Measurements from ENCODE around the gene NCAPD2.
"Not testable (repeated sequence)": the region's sequence is repeated elsewhere in the genome, so short reads cannot be mapped to it uniquely, and the experiment has no call there.

Gene NCAPD2

GRCh38 chr12:6556496-6556817, 62.6 kb downstream of the NCAPD2 start:
- H3K4me3 ChIP-seq (ENCODE audit: low read depth in 1 of 2, low read length in 2 of 2), result peak overlapping the region in 1 of 2 donors; percentile 82
- H3K9ac ChIP-seq (ENCODE audit: low read length), result not testable (repeated sequence)
- peak overlapping the region; percentile 87 for H3K27ac ChIP-seq (ENCODE audit: low read depth, low read length)

GRCh38 chr12:6556857-6557256, 63.0 kb downstream of the NCAPD2 start:
- Histone ChIP-seq H3K27me3 (ENCODE audit: control insufficient read depth in 1 of 2, insufficient read depth in 2 of 2, low read length in 2 of 2) (no peaks in the 10 kb centered on the region), H3K4me1 (ENCODE audit: insufficient read depth, low read length) (peaks cover 31% of the 10 kb centered on the region), H3K4me3 (ENCODE audit: low read depth in 1 of 2, low read length in 2 of 2) (no peak overlapping the region), H3K27ac (ENCODE audit: low read depth, low read length) (no peak overlapping the region), H3K9me3 (ENCODE audit: low read length) (no peaks in the 10 kb centered on the region), H3K9ac (ENCODE audit: low read length) (no peak overlapping the region), H3K36me3 (ENCODE audit: insufficient read depth, low read length) (peaks cover 35% of the 10 kb centered on the region)

More at GRCh38 chr12:6556496-6556817, 62.6 kb downstream of the NCAPD2 start:
- Histone ChIP-seq H3K4me1 (ENCODE audit: insufficient read depth, low read length) (peaks cover 35% of the 10 kb centered on the region), H3K36me3 (ENCODE audit: insufficient read depth, low read length) (peaks cover 31% of the 10 kb centered on the region)
- not testable (repeated sequence) for H3K27me3 ChIP-seq (ENCODE audit: control insufficient read depth in 1 of 2, insufficient read depth in 2 of 2, low read length in 2 of 2); H3K9me3 ChIP-seq (ENCODE audit: low read length)

GRCh38 chr12:6558014-6558760, 64.3 kb downstream of the NCAPD2 start:
- H3K27me3 ChIP-seq (ENCODE audit: control insufficient read depth in 1 of 2, insufficient read depth in 2 of 2, low read length in 2 of 2); H3K9me3 ChIP-seq (ENCODE audit: low read length); H3K9ac ChIP-seq (ENCODE audit: low read length); H3K27ac ChIP-seq (ENCODE audit: low read depth, low read length); H3K4me3 ChIP-seq (ENCODE audit: low read depth in 1 of 2, low read length in 2 of 2): not testable (repeated sequence)
- H3K36me3 ChIP-seq (ENCODE audit: insufficient read depth, low read length), result peaks cover 47% of the 10 kb centered on the region
- peaks cover 18% of the 10 kb centered on the region for H3K4me1 ChIP-seq (ENCODE audit: insufficient read depth, low read length)

- Histone ChIP-seq H3K4me3 (ENCODE audit: low read depth in 1 of 2, low read length in 2 of 2) (no peak overlapping the region), H3K4me1 (ENCODE audit: insufficient read depth, low read length) (peaks cover 5% of the 10 kb centered on the region), H3K27me3 (ENCODE audit: control insufficient read depth in 1 of 2, insufficient read depth in 2 of 2, low read length in 2 of 2) (no peaks in the 10 kb centered on the region), H3K27ac (ENCODE audit: low read depth, low read length) (no peak overlapping the region), H3K9ac (ENCODE audit: low read length) (no peak overlapping the region), H3K36me3 (ENCODE audit: insufficient read depth, low read length) (peaks cover 58% of the 10 kb centered on the region), H3K9me3 (ENCODE audit: low read length) (no peaks in the 10 kb centered on the region)
Observed at GRCh38 chr12:6559500-6559899, 65.6 kb downstream of the NCAPD2 start.

- no peak overlapping the region for H3K4me3 ChIP-seq (ENCODE audit: low read depth in 1 of 2, low read length in 2 of 2)
- H3K27me3 ChIP-seq (ENCODE audit: control insufficient read depth in 1 of 2, insufficient read depth in 2 of 2, low read length in 2 of 2), result no peaks in the 10 kb centered on the region
- H3K36me3 ChIP-seq (ENCODE audit: insufficient read depth, low read length), result peaks cover 58% of the 10 kb centered on the region
- H3K9me3 ChIP-seq (ENCODE audit: low read length), result no peaks in the 10 kb centered on the region
- H3K27ac ChIP-seq (ENCODE audit: low read depth, low read length), result no peak overlapping the region
- no peak overlapping the region for H3K9ac ChIP-seq (ENCODE audit: low read length)
- H3K4me1 ChIP-seq (ENCODE audit: insufficient read depth, low read length), result no peaks in the 10 kb centered on the region
Observed at GRCh38 chr12:6560501-6561205, 66.8 kb downstream of the NCAPD2 start.

- Histone ChIP-seq H3K9me3 (ENCODE audit: low read length) (no peaks in the 10 kb centered on the region), H3K4me3 (ENCODE audit: low read depth in 1 of 2, low read length in 2 of 2) (no peak overlapping the region), H3K27ac (ENCODE audit: low read depth, low read length) (no peak overlapping the region), H3K4me1 (ENCODE audit: insufficient read depth, low read length) (peaks cover 13% of the 10 kb centered on the region), H3K27me3 (ENCODE audit: control insufficient read depth in 1 of 2, insufficient read depth in 2 of 2, low read length in 2 of 2) (no peaks in the 10 kb centered on the region), H3K36me3 (ENCODE audit: insufficient read depth, low read length) (peaks cover 60% of the 10 kb centered on the region), H3K9ac (ENCODE audit: low read length) (no peak overlapping the region)
Observed at GRCh38 chr12:6562881-6563280, 69.0 kb downstream of the NCAPD2 start.

GRCh38 chr12:6563448-6564050, 69.6 kb downstream of the NCAPD2 start:
- H3K27ac ChIP-seq (ENCODE audit: low read depth, low read length), result no peak overlapping the region
- H3K4me3 ChIP-seq (ENCODE audit: low read depth in 1 of 2, low read length in 2 of 2), result no peak overlapping the region
- peaks cover 60% of the 10 kb centered on the region for H3K36me3 ChIP-seq (ENCODE audit: insufficient read depth, low read length)
- H3K27me3 ChIP-seq (ENCODE audit: control insufficient read depth in 1 of 2, insufficient read depth in 2 of 2, low read length in 2 of 2), result no peaks in the 10 kb centered on the region
- no peaks in the 10 kb centered on the region for H3K9me3 ChIP-seq (ENCODE audit: low read length)
- H3K4me1 ChIP-seq (ENCODE audit: insufficient read depth, low read length), result peaks cover 13% of the 10 kb centered on the region
- no peak overlapping the region for H3K9ac ChIP-seq (ENCODE audit: low read length)

- peaks cover 13% of the 10 kb centered on the region for H3K4me1 ChIP-seq (ENCODE audit: insufficient read depth, low read length)
- no peak overlapping the region for H3K27ac ChIP-seq (ENCODE audit: low read depth, low read length)
- H3K9me3 ChIP-seq (ENCODE audit: low read length), result no peaks in the 10 kb centered on the region
- H3K27me3 ChIP-seq (ENCODE audit: control insufficient read depth in 1 of 2, insufficient read depth in 2 of 2, low read length in 2 of 2), result no peaks in the 10 kb centered on the region
- H3K9ac ChIP-seq (ENCODE audit: low read length), result peak overlapping the region; percentile 80
- H3K4me3 ChIP-seq (ENCODE audit: low read depth in 1 of 2, low read length in 2 of 2), result peak overlapping the region in 1 of 2 donors; percentile 93
- peaks cover 59% of the 10 kb centered on the region for H3K36me3 ChIP-seq (ENCODE audit: insufficient read depth, low read length)
Observed at GRCh38 chr12:6567112-6567670, 73.3 kb downstream of the NCAPD2 start.

GRCh38 chr12:6569312-6569711, 75.4 kb downstream of the NCAPD2 start:
- H3K27ac ChIP-seq (ENCODE audit: low read depth, low read length), result no peak overlapping the region

GRCh38 chr12:6569786-6570185, 75.9 kb downstream of the NCAPD2 start:
- H3K27ac ChIP-seq (ENCODE audit: low read depth, low read length), result no peak overlapping the region

More at GRCh38 chr12:6569312-6569711, 75.4 kb downstream of the NCAPD2 start:
- peaks cover 13% of the 10 kb centered on the region for H3K4me1 ChIP-seq (ENCODE audit: insufficient read depth, low read length)
- no peak overlapping the region for H3K9ac ChIP-seq (ENCODE audit: low read length)
- H3K9me3 ChIP-seq (ENCODE audit: low read length), result no peaks in the 10 kb centered on the region
- no peaks in the 10 kb centered on the region for H3K27me3 ChIP-seq (ENCODE audit: control insufficient read depth in 1 of 2, insufficient read depth in 2 of 2, low read length in 2 of 2)
- peaks cover 53% of the 10 kb centered on the region for H3K36me3 ChIP-seq (ENCODE audit: insufficient read depth, low read length)
- no peak overlapping the region for H3K4me3 ChIP-seq (ENCODE audit: low read depth in 1 of 2, low read length in 2 of 2)

GRCh38 chr12:6570264-6570887, 76.5 kb downstream of the NCAPD2 start:
- Histone ChIP-seq H3K9me3 (ENCODE audit: low read length) (no peaks in the 10 kb centered on the region), H3K36me3 (ENCODE audit: insufficient read depth, low read length) (peaks cover 63% of the 10 kb centered on the region), H3K4me3 (ENCODE audit: low read depth in 1 of 2, low read length in 2 of 2) (no peak overlapping the region), H3K4me1 (ENCODE audit: insufficient read depth, low read length) (peaks cover 13% of the 10 kb centered on the region), H3K27me3 (ENCODE audit: control insufficient read depth in 1 of 2, insufficient read depth in 2 of 2, low read length in 2 of 2) (no peaks in the 10 kb centered on the region), H3K27ac (ENCODE audit: low read depth, low read length) (no peak overlapping the region), H3K9ac (ENCODE audit: low read length) (no peak overlapping the region)

More at GRCh38 chr12:6569786-6570185, 75.9 kb downstream of the NCAPD2 start:
- Histone ChIP-seq H3K4me3 (ENCODE audit: low read depth in 1 of 2, low read length in 2 of 2) (no peak overlapping the region), H3K36me3 (ENCODE audit: insufficient read depth, low read length) (peaks cover 57% of the 10 kb centered on the region), H3K27me3 (ENCODE audit: control insufficient read depth in 1 of 2, insufficient read depth in 2 of 2, low read length in 2 of 2) (no peaks in the 10 kb centered on the region), H3K9ac (ENCODE audit: low read length) (no peak overlapping the region), H3K4me1 (ENCODE audit: insufficient read depth, low read length) (peaks cover 13% of the 10 kb centered on the region), H3K9me3 (ENCODE audit: low read length) (no peaks in the 10 kb centered on the region)

All from muscle layer of colon (tissue), 2 donors.